GM12878 (cell line): ENCODE measurements around the gene ACTR1A. TPM values are rescaled to one million over a fixed set of nuclear protein-coding genes. Genes with fewer than 3 reads are reported as not detected.
"Not testable (repeated sequence)": the region's sequence is repeated elsewhere in the genome, so short reads cannot be mapped to it uniquely, and the experiment has no call there.

Source experiments
- ATAC-seq: fragments of 200-7000 bp; cut with Tn5 transposase; 3 replicates; pipeline ENCODE4 v1.9.1; 2020; ENCODE audit warnings: mild to moderate bottlenecking, moderate library complexity
- BruUV-seq: library from RNA; stranded (reverse); fragments of 400-500 nt; replicated peaks from 2 replicates; lab custom pipeline; 2021; lab: Mats Ljungman, UMichigan
- CTCF ChIA-PET: fragments of 300-600 bp; sonication (Branson Sonifier 250); formaldehyde crosslinking; extraction: SDS; loops from one replicate; lab custom pipeline; 2021; ENCODE audit warnings: inconsistent platforms; lab: Yijun Ruan, JAX
- POLR2A ChIA-PET: fragments of 350-600 bp; formaldehyde crosslinking; extraction: SDS; loops from one replicate; lab custom pipeline; 2021; ENCODE audit warnings: inconsistent platforms; lab: Charles Lee
- RAD21 ChIA-PET: fragments of 300-600 bp; sonication (Branson Sonifier 250); formaldehyde crosslinking; loops from one replicate; lab custom pipeline; 2023; ENCODE audit warnings: antibody characterized with exemption; ENCODE audit not compliant: unreplicated experiment; lab: Charles Lee
- SMC1A ChIA-PET: fragments of 300-600 bp; sonication (Branson Sonifier 250); formaldehyde crosslinking; loops from one replicate; lab custom pipeline; 2023; ENCODE audit not compliant: unreplicated experiment, uncharacterized antibody; lab: Charles Lee
- DNase-seq: peaks from one replicate; pipeline ENCODE4 v3.0.0-alpha.2; 2011; ENCODE audit warnings: low read depth, low spot score
- FAIRE-seq: peaks from 3 replicates; lab custom pipeline; 2011; peaks lifted over from hg19 to GRCh38; lab: Jason Lieb, UNC
- H2AFZ ChIP-seq: 2 replicates; pipeline ENCODE4 v1.6.0; 2011; ENCODE audit warnings: low read depth, low read length, control low read depth; ENCODE audit not compliant: control insufficient read depth
- H3K27ac ChIP-seq: 2 replicates; pipeline ENCODE4 v1.5.1; 2011; ENCODE audit warnings: control low read depth; ENCODE audit not compliant: control insufficient read depth, insufficient read depth
- H3K27me3 ChIP-seq, 2 experiments: replicated peaks in 1 of 2; 2 replicates each; pipeline versions ENCODE4 v1.6.0 to v1.6.1; 2011; ENCODE audit warnings: low read length in 1 of 2; ENCODE audit not compliant: control insufficient read depth in 2 of 2, insufficient read depth in 2 of 2
- H3K36me3 ChIP-seq, 2 experiments: 2 replicates each; pipeline ENCODE4 v1.5.1; 2011; ENCODE audit warnings: low read length in 1 of 2; ENCODE audit not compliant: control insufficient read depth in 2 of 2, insufficient read depth in 2 of 2
- H3K4me1 ChIP-seq: 2 replicates; pipeline ENCODE4 v1.6.1; 2011; ENCODE audit warnings: mild to moderate bottlenecking, low read length, moderate library complexity, mixed read lengths; ENCODE audit not compliant: control insufficient read depth, insufficient read depth
- H3K4me2 ChIP-seq: 2 replicates; pipeline ENCODE4 v1.6.0; 2011; ENCODE audit warnings: control low read depth; ENCODE audit not compliant: control insufficient read depth, insufficient read depth
- H3K4me3 ChIP-seq: fragments of 200-600 bp; sonication (generic); 2 replicates; pipeline ENCODE4 v1.5.1; 2016
- H3K79me2 ChIP-seq: 2 replicates; pipeline ENCODE4 v1.6.0; 2011; ENCODE audit warnings: low read length; ENCODE audit not compliant: control insufficient read depth, insufficient read depth
- H3K9ac ChIP-seq: 2 replicates; pipeline ENCODE4 v1.8.0; 2011; ENCODE audit warnings: low read length, control low read depth, mixed read lengths; ENCODE audit not compliant: control insufficient read depth, insufficient read depth
- H3K9me3 ChIP-seq: replicated peaks from 3 replicates; pipeline ENCODE4 v1.5.1; 2011; ENCODE audit warnings: mild to moderate bottlenecking, low read length; ENCODE audit not compliant: control insufficient read depth, insufficient read depth
- H4K20me1 ChIP-seq: 2 replicates; pipeline ENCODE4 v1.6.0; 2011; ENCODE audit not compliant: control insufficient read depth, insufficient read depth
- BMI1 ChIP-seq: fragments of 450-650 bp; IDR thresholded peaks from 2 replicates; pipeline ENCODE4 v1.6.1; 2016; ENCODE audit warnings: mild to moderate bottlenecking, moderate library complexity, borderline replicate concordance
- CREM ChIP-seq: IDR thresholded peaks from 2 replicates; pipeline ENCODE4 v1.6.1; 2014; ENCODE audit warnings: antibody characterized with exemption, low read depth
- HSF1 ChIP-seq: fragments of 150-350 bp; IDR thresholded peaks from 2 replicates; pipeline ENCODE4 v1.6.1; 2014; ENCODE audit warnings: mild to moderate bottlenecking, low read depth, low read length
- PML ChIP-seq: IDR thresholded peaks from 2 replicates; pipeline ENCODE4 v1.6.1; 2012; ENCODE audit warnings: low read length, inconsistent platforms
- TAF1 ChIP-seq: IDR thresholded peaks from 2 replicates; pipeline ENCODE4 v1.6.1; 2011; ENCODE audit warnings: mild to moderate bottlenecking, low read depth, low read length, borderline replicate concordance
- TCF12 ChIP-seq: IDR thresholded peaks from 2 replicates; pipeline ENCODE4 v1.6.1; 2011; ENCODE audit warnings: low read depth, mild to moderate bottlenecking, low read length
- ZBTB40 ChIP-seq: fragments of 450-650 bp; IDR thresholded peaks from 2 replicates; pipeline ENCODE4 v1.6.1; 2016; ENCODE audit warnings: mild to moderate bottlenecking, moderate library complexity, borderline replicate concordance
- ZNF274 ChIP-seq: IDR thresholded peaks from one replicate; pipeline ENCODE4 v1.8.0; 2011; ENCODE audit not compliant: insufficient read length, insufficient read depth
- ZZZ3 ChIP-seq: IDR thresholded peaks from 2 replicates; pipeline ENCODE4 v1.6.1; 2011; ENCODE audit warnings: low read depth; ENCODE audit not compliant: control insufficient read depth, insufficient read length
- WGBS: methylation state at CpG from one replicate; pipeline ENCODE4 v1.1.6; 2016; ENCODE audit warnings: low lambda C conversion rate; ENCODE audit not compliant: insufficient replicate concordance, insufficient coverage; ENCODE audit errors: missing lambda C conversion rate; 5-methylcytosine and 5-hydroxymethylcytosine counted together
- in situ Hi-C: fragments of 300-500 bp; cut with MboI; formaldehyde crosslinking; loops from 9 replicates; pipeline ENCODE4 v1.14.3; 2018; ENCODE audit warnings: mixed read lengths
- intact Hi-C: fragments of 100-400 bp; cut with micrococcal nuclease; formaldehyde crosslinking; loops from one replicate; pipeline ENCODE4 v1.14.2; 2022; ENCODE audit not compliant: unreplicated experiment
- polyA plus RNA-seq, 11 experiments: library from polyadenylated mRNA; depleted of rRNA in 4 of 11; unstranded in 6 of 11; stranded (reverse) in 5 of 11; fragments of >200 nt; fragmentation: Nextera tagmentation in 4 of 11; fragmentation: Illumina TruSeq in 1 of 11; extraction: Ambion mirVana in 4 of 11; extraction: Trizol in 1 of 11; gene quantifications; 1 replicate in 1 of 11; 2 replicates in 10 of 11; pipeline versions ENCODE4 v1.2.1 to v1.2.3, GENCODE V29; 2011 to 2016; ENCODE audit warnings: inconsistent platforms in 2 of 11, missing spikeins in 2 of 11, low read depth in 1 of 11
- total RNA-seq, 4 experiments: library from RNA; depleted of rRNA in 3 of 4; stranded (reverse); fragments of >200 nt in 3 of 4; fragmentation: Illumina TruSeq in 1 of 4; extraction: Trizol in 1 of 4; gene quantifications; 2 replicates each; pipeline versions ENCODE4 v1.2.1 to v1.2.3, GENCODE V29; 2013 to 2021

Gene ACTR1A
- total and polyA plus RNA-seq, 10 of the 15 experiments (the other 5 are each of a cell fraction or from before 2014, with no cell fraction given), result 43.0 to 110 (median 78.9) TPM

- H3K4me3 ChIP-seq, H3K36me3 ChIP-seq, intact Hi-C loops, in situ Hi-C loops, CTCF ChIA-PET, H3K9me3 ChIP-seq, DNase-seq, RAD21 ChIA-PET, H4K20me1 ChIP-seq, ATAC-seq, POLR2A ChIA-PET, H3K27me3 ChIP-seq, H2AFZ ChIP-seq, H3K4me2 ChIP-seq, BruUV-seq, FAIRE-seq, H3K27ac ChIP-seq, SMC1A ChIA-PET, H3K9ac ChIP-seq: not testable (repeated sequence)
- 85% methylated on average over 13 of the region's 13 CpGs for WGBS
- Histone ChIP-seq H3K4me1 (peaks cover 14% of the 10 kb centered on the region), H3K79me2 (peaks cover 21% of the 10 kb centered on the region)
Measured at GRCh38 chr10:102454662-102455487, 47.6 kb downstream of the ACTR1A start.

GRCh38 chr10:102453502-102453901 lies 49.0 kb downstream of the ACTR1A start:
- FAIRE-seq (no peak), DNase-seq (no peak), ATAC-seq (no peak)
- WGBS, result 83% methylated on average over 4 of the region's 5 CpGs
- no peaks in the 10 kb centered on the region for H3K27me3 ChIP-seq
- no peaks in the 10 kb centered on the region for H4K20me1 ChIP-seq
- intact Hi-C loops (no loop called here), in situ Hi-C loops (no loop called here)
- no peaks in the 10 kb centered on the region for H3K9me3 ChIP-seq
- H3K36me3 ChIP-seq, result no peaks in the 10 kb centered on the region; a peak in 1 of 4 replicates
- peaks cover 18% of the 10 kb centered on the region for H3K4me1 ChIP-seq
- ChIA-PET POLR2A (interaction anchor here (1.0 to 6.1 kb wide), 3 partner anchors 8 to 59 kb away, joined by 4 to 69 read pairs (median 44); partner anchors contain the start of gene NFKB2), CTCF (interaction anchor here (0.7 to 4.0 kb wide), 4 partner anchors 32 to 223 kb away, joined by 3 to 21 read pairs (median 4); partner anchors contain the start of gene FBXL15), RAD21 (interaction anchor here (0.6 kb wide), 1 partner anchor 59 kb away, joined by 7 read pairs; no protein-coding TSS in a partner anchor), SMC1A (interaction anchor here (0.6 to 1.0 kb wide), 3 partner anchors 17 to 630 kb away, joined by 3 read pairs; no protein-coding TSS in a partner anchor)
- H2AFZ ChIP-seq, result no peak overlapping the region
- no peak overlapping the region for H3K27ac ChIP-seq
- H3K79me2 ChIP-seq, result peaks cover 21% of the 10 kb centered on the region
- H3K4me2 ChIP-seq, result no peak overlapping the region
- H3K9ac ChIP-seq, result no peak overlapping the region
- no peak overlapping the region for H3K4me3 ChIP-seq
- no TSS peak for BruUV-seq
- TF ChIP-seq ZNF274, result no peak
- TF ChIP-seq TAF1, result no peak
- no peak for TF ChIP-seq ZBTB40
- no peak for TF ChIP-seq TCF12
- TF ChIP-seq ZZZ3, result no peak
- no peak for TF ChIP-seq HSF1
- TF ChIP-seq PML, result no peak
- no peak for TF ChIP-seq BMI1
- no peak for TF ChIP-seq CREM
